SK-N-SH treated with all-trans-retinoic acid at 6 μM for 48 hours (cell line): Measurements from ENCODE around the gene ZP1.

Experiments
- ARNTL ChIP-seq: fragments of 450-650 bp; formaldehyde crosslinking; IDR thresholded peaks from 2 replicates; pipeline ENCODE4 v1.5.0; 2020; ENCODE audit warnings: low read depth, mild to moderate bottlenecking, moderate library complexity, borderline replicate concordance
- GLIS3 ChIP-seq: fragments of 250-450 bp; sonication (Bioruptor Pico); IDR thresholded peaks from 2 replicates; pipeline ENCODE4 v1.5.0; 2020; ENCODE audit warnings: mild to moderate bottlenecking, moderate library complexity
- RARB ChIP-seq: fragments of 250-450 bp; sonication (Bioruptor Pico); IDR thresholded peaks from 2 replicates; pipeline ENCODE4 v1.8.0; 2021; ENCODE audit warnings: mild to moderate bottlenecking, moderate library complexity
- SNAI2 ChIP-seq: fragments of 250-450 bp; sonication (Bioruptor Pico); IDR thresholded peaks from 2 replicates; pipeline ENCODE4 v1.5.0; 2020; ENCODE audit warnings: mild to moderate bottlenecking, moderate library complexity
- TOX ChIP-seq: fragments of 250-450 bp; sonication (Bioruptor Pico); IDR thresholded peaks from 2 replicates; pipeline ENCODE4 v1.8.0; 2021; ENCODE audit warnings: mild to moderate bottlenecking, moderate library complexity, borderline replicate concordance
- ZFP30 ChIP-seq: fragments of 450-650 bp; formaldehyde crosslinking; IDR thresholded peaks from 2 replicates; pipeline ENCODE4 v1.5.0; 2022; ENCODE audit warnings: mild to moderate bottlenecking, moderate library complexity
- ZNF565 ChIP-seq: fragments of 450-650 bp; formaldehyde crosslinking; conservative IDR thresholded peaks from 2 replicates; pipeline ENCODE4 v1.5.0; 2020; ENCODE audit warnings: low read depth, mild to moderate bottlenecking, moderate library complexity
- ZNF70 ChIP-seq: fragments of 450-650 bp; formaldehyde crosslinking; IDR thresholded peaks from 2 replicates; pipeline ENCODE4 v1.5.0; 2020; ENCODE audit warnings: mild to moderate bottlenecking, moderate library complexity
- TF ChIP-seq, protein P1 (sequence below): fragments of 250-450 bp; sonication (Bioruptor Pico); IDR thresholded peaks from 2 replicates; pipeline ENCODE4 v1.5.1; 2020; ENCODE audit warnings: low read depth, mild to moderate bottlenecking, moderate library complexity

DNA sequence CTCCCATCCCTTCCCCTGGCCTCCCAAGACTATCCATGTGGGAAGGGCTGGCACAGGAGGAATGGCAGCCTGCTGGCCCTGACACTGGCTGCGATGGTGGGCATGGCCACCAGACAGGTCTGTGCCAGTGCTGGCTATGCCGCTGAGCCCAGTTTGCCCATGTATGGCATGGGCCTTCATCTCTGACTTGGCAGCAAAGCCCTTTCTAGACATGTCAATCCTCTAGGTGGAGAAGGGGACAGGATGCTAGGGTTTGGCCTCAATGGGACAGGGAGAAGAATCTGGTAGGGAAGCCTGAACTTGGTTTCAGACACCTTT is 8.8 kb downstream of the ZP1 start:
- no peak for TF ChIP-seq RARB
- no peak for TF ChIP-seq ZFP30
- no peak for TF ChIP-seq TOX (CRISPR knock-in tag)
- TF ChIP-seq ZNF565 (CRISPR knock-in tag), result no peak
- TF ChIP-seq, protein P1, sequence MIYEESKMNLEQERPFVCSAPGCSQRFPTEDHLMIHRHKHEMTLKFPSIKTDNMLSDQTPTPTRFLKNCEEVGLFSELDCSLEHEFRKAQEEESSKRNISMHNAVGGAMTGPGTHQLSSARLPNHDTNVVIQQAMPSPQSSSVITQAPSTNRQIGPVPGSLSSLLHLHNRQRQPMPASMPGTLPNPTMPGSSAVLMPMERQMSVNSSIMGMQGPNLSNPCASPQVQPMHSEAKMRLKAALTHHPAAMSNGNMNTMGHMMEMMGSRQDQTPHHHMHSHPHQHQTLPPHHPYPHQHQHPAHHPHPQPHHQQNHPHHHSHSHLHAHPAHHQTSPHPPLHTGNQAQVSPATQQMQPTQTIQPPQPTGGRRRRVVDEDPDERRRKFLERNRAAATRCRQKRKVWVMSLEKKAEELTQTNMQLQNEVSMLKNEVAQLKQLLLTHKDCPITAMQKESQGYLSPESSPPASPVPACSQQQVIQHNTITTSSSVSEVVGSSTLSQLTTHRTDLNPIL (CRISPR knock-in tag), result no peak
- TF ChIP-seq SNAI2 (CRISPR knock-in tag), result no peak
- no peak for TF ChIP-seq ZNF70 (CRISPR knock-in tag)
- TF ChIP-seq GLIS3 (CRISPR knock-in tag), result no peak
- TF ChIP-seq ARNTL (CRISPR knock-in tag), result no peak
